ENCODE data around the gene EGFR. TPM values are rescaled to one million over a fixed set of nuclear protein-coding genes. Genes with fewer than 3 reads are reported as not detected.

EGFR gene
- polyA plus RNA-seq, 1 donor from 2014 or later, result 0.22 TPM

DNA sequence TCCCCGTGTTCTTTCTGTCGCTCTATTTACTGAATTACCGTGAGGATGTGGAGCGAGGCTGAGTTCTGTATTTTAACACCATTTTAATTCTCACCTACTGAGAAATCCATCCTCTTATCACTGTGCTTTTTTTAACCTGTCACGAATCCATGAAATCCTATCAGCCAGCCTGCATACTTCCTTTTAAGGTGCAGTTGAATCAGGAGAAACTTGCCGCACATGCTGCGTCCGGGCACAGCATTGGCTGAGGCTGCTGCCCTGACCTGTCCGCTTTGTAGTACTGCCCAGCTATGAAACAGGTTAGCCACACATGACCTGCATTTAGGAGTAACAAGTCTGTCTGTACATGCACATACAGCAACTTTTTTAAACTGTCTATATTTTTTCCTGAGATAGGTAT lies 82.5 kb downstream of the EGFR start:
- Histone ChIP-seq H3K27ac (ENCODE audit: low read length) (no peak overlapping the region), H3K4me3 (ENCODE audit: low read length) (no peak overlapping the region), H3K9me2 (ENCODE audit: insufficient read depth, low read length) (no peaks in the 10 kb centered on the region), H3K27me3 (ENCODE audit: insufficient read depth, low read depth, low read length) (no peaks in the 10 kb centered on the region), H3K4me2 (ENCODE audit: low read length) (no peak overlapping the region), H4K20me1 (ENCODE audit: insufficient read depth) (no peaks in the 10 kb centered on the region), H3K36me3 (ENCODE audit: insufficient read depth, low read length) (no peaks in the 10 kb centered on the region), H3K79me2 (replicated peaks; ENCODE audit: insufficient read depth, low read length) (no peaks in the 10 kb centered on the region), H3F3A (ENCODE audit: insufficient read depth, low read length, poor library complexity, severe bottlenecking) (no peaks in the 10 kb centered on the region), H3K9me3 (ENCODE audit: low read length) (no peaks in the 10 kb centered on the region), H2AFZ (ENCODE audit: low read depth, low read length) (no peak overlapping the region), H3K9ac (ENCODE audit: low read length) (no peak overlapping the region)
- no peak for TF ChIP-seq EZH2 (IDR thresholded peaks at IDR 0.05; ENCODE audit: borderline replicate concordance, insufficient read depth, low read length, poor library complexity, severe bottlenecking)
- TF ChIP-seq MXI1 (conservative IDR thresholded peaks at IDR 0.05; ENCODE audit: poor library complexity, severe bottlenecking), result no peak
- TF ChIP-seq TAF1 (IDR thresholded peaks at IDR 0.05; ENCODE audit: low read depth), result no peak
- TF ChIP-seq RAD21 (conservative IDR thresholded peaks at IDR 0.05), result no peak
- no peak for TF ChIP-seq SMC3 (conservative IDR thresholded peaks at IDR 0.05; ENCODE audit: poor library complexity)
- TF ChIP-seq POLR2AphosphoS5 (IDR thresholded peaks at IDR 0.05), result no peak
- no peak for TF ChIP-seq EP300 (conservative IDR thresholded peaks at IDR 0.05; ENCODE audit: poor library complexity, severe bottlenecking)
- TF ChIP-seq, protein P1, sequence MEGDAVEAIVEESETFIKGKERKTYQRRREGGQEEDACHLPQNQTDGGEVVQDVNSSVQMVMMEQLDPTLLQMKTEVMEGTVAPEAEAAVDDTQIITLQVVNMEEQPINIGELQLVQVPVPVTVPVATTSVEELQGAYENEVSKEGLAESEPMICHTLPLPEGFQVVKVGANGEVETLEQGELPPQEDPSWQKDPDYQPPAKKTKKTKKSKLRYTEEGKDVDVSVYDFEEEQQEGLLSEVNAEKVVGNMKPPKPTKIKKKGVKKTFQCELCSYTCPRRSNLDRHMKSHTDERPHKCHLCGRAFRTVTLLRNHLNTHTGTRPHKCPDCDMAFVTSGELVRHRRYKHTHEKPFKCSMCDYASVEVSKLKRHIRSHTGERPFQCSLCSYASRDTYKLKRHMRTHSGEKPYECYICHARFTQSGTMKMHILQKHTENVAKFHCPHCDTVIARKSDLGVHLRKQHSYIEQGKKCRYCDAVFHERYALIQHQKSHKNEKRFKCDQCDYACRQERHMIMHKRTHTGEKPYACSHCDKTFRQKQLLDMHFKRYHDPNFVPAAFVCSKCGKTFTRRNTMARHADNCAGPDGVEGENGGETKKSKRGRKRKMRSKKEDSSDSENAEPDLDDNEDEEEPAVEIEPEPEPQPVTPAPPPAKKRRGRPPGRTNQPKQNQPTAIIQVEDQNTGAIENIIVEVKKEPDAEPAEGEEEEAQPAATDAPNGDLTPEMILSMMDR (IDR thresholded peaks at IDR 0.05; ENCODE audit: poor library complexity, severe bottlenecking), result no peak
- no peak for TF ChIP-seq REST (IDR thresholded peaks at IDR 0.05; ENCODE audit: borderline replicate concordance)

DNA sequence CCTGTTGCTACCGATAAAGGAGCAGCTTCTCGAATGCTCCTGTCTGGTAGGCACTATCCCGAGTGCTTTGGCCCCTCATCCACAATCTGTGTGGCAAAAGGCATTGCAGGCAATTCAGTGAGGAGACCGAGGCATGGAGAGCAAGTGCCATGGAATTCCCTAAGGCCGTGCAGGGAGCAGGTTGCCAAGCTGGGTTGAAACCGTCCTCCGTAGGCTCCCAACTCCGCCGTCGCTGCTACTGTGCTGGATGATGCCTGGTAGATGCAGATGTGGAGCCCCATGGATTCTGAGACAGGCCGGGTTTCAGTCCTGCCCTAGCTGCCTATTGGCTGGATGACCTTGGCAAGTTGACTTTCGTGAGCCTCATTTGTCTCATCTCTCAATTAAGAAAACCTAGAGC lies 85.3 kb downstream of the EGFR start:
- Histone ChIP-seq H3K4me2 (ENCODE audit: low read length) (no peak overlapping the region), H3K27ac (ENCODE audit: low read length) (no peak overlapping the region), H3K79me2 (replicated peaks; ENCODE audit: insufficient read depth, low read length) (no peaks in the 10 kb centered on the region), H3K9me3 (ENCODE audit: low read length) (no peaks in the 10 kb centered on the region), H3K9ac (ENCODE audit: low read length) (no peak overlapping the region), H2AFZ (ENCODE audit: low read depth, low read length) (no peak overlapping the region), H3K27me3 (ENCODE audit: insufficient read depth, low read depth, low read length) (no peaks in the 10 kb centered on the region), H3K9me2 (ENCODE audit: insufficient read depth, low read length) (no peaks in the 10 kb centered on the region), H3F3A (ENCODE audit: insufficient read depth, low read length, poor library complexity, severe bottlenecking) (no peaks in the 10 kb centered on the region), H3K36me3 (ENCODE audit: insufficient read depth, low read length) (no peaks in the 10 kb centered on the region), H4K20me1 (ENCODE audit: insufficient read depth) (no peaks in the 10 kb centered on the region), H3K4me3 (ENCODE audit: low read length) (no peak overlapping the region)
- TF ChIP-seq REST (IDR thresholded peaks at IDR 0.05; ENCODE audit: borderline replicate concordance) (no peak), RAD21 (conservative IDR thresholded peaks at IDR 0.05) (no peak), EZH2 (IDR thresholded peaks at IDR 0.05; ENCODE audit: borderline replicate concordance, insufficient read depth, low read length, poor library complexity, severe bottlenecking) (no peak), TAF1 (IDR thresholded peaks at IDR 0.05; ENCODE audit: low read depth) (no peak), MXI1 (conservative IDR thresholded peaks at IDR 0.05; ENCODE audit: poor library complexity, severe bottlenecking) (no peak), EP300 (conservative IDR thresholded peaks at IDR 0.05; ENCODE audit: poor library complexity, severe bottlenecking) (no peak)
- TF ChIP-seq, protein P1 (IDR thresholded peaks at IDR 0.05; ENCODE audit: poor library complexity, severe bottlenecking), result no peak

All from neural cell (in vitro differentiated cells).